Measurements from ENCODE around the gene FARS2. TPM values are rescaled to one million over a fixed set of nuclear protein-coding genes. Genes with fewer than 3 reads are reported as not detected.

FARS2 gene
- total and polyA plus RNA-seq, 9 of the 15 experiments (the other 6 are each of a cell fraction or from before 2014, with no cell fraction given), result 16.5 to 62.2 (median 27.0) TPM

GRCh38 chr6:5595184-5595583 lies 333.9 kb downstream of the FARS2 start (continued):
- TF ChIP-seq, protein P1, sequence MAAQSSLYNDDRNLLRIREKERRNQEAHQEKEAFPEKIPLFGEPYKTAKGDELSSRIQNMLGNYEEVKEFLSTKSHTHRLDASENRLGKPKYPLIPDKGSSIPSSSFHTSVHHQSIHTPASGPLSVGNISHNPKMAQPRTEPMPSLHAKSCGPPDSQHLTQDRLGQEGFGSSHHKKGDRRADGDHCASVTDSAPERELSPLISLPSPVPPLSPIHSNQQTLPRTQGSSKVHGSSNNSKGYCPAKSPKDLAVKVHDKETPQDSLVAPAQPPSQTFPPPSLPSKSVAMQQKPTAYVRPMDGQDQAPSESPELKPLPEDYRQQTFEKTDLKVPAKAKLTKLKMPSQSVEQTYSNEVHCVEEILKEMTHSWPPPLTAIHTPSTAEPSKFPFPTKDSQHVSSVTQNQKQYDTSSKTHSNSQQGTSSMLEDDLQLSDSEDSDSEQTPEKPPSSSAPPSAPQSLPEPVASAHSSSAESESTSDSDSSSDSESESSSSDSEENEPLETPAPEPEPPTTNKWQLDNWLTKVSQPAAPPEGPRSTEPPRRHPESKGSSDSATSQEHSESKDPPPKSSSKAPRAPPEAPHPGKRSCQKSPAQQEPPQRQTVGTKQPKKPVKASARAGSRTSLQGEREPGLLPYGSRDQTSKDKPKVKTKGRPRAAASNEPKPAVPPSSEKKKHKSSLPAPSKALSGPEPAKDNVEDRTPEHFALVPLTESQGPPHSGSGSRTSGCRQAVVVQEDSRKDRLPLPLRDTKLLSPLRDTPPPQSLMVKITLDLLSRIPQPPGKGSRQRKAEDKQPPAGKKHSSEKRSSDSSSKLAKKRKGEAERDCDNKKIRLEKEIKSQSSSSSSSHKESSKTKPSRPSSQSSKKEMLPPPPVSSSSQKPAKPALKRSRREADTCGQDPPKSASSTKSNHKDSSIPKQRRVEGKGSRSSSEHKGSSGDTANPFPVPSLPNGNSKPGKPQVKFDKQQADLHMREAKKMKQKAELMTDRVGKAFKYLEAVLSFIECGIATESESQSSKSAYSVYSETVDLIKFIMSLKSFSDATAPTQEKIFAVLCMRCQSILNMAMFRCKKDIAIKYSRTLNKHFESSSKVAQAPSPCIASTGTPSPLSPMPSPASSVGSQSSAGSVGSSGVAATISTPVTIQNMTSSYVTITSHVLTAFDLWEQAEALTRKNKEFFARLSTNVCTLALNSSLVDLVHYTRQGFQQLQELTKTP (IDR thresholded peaks at IDR 0.05; ENCODE audit: low read depth in 1 of 2, partially characterized antibody in 2 of 2), result no peak
- TF ChIP-seq ZNF3 (CRISPR knock-in tag; IDR thresholded peaks at IDR 0.05), result no peak
- TF ChIP-seq, protein P2, sequence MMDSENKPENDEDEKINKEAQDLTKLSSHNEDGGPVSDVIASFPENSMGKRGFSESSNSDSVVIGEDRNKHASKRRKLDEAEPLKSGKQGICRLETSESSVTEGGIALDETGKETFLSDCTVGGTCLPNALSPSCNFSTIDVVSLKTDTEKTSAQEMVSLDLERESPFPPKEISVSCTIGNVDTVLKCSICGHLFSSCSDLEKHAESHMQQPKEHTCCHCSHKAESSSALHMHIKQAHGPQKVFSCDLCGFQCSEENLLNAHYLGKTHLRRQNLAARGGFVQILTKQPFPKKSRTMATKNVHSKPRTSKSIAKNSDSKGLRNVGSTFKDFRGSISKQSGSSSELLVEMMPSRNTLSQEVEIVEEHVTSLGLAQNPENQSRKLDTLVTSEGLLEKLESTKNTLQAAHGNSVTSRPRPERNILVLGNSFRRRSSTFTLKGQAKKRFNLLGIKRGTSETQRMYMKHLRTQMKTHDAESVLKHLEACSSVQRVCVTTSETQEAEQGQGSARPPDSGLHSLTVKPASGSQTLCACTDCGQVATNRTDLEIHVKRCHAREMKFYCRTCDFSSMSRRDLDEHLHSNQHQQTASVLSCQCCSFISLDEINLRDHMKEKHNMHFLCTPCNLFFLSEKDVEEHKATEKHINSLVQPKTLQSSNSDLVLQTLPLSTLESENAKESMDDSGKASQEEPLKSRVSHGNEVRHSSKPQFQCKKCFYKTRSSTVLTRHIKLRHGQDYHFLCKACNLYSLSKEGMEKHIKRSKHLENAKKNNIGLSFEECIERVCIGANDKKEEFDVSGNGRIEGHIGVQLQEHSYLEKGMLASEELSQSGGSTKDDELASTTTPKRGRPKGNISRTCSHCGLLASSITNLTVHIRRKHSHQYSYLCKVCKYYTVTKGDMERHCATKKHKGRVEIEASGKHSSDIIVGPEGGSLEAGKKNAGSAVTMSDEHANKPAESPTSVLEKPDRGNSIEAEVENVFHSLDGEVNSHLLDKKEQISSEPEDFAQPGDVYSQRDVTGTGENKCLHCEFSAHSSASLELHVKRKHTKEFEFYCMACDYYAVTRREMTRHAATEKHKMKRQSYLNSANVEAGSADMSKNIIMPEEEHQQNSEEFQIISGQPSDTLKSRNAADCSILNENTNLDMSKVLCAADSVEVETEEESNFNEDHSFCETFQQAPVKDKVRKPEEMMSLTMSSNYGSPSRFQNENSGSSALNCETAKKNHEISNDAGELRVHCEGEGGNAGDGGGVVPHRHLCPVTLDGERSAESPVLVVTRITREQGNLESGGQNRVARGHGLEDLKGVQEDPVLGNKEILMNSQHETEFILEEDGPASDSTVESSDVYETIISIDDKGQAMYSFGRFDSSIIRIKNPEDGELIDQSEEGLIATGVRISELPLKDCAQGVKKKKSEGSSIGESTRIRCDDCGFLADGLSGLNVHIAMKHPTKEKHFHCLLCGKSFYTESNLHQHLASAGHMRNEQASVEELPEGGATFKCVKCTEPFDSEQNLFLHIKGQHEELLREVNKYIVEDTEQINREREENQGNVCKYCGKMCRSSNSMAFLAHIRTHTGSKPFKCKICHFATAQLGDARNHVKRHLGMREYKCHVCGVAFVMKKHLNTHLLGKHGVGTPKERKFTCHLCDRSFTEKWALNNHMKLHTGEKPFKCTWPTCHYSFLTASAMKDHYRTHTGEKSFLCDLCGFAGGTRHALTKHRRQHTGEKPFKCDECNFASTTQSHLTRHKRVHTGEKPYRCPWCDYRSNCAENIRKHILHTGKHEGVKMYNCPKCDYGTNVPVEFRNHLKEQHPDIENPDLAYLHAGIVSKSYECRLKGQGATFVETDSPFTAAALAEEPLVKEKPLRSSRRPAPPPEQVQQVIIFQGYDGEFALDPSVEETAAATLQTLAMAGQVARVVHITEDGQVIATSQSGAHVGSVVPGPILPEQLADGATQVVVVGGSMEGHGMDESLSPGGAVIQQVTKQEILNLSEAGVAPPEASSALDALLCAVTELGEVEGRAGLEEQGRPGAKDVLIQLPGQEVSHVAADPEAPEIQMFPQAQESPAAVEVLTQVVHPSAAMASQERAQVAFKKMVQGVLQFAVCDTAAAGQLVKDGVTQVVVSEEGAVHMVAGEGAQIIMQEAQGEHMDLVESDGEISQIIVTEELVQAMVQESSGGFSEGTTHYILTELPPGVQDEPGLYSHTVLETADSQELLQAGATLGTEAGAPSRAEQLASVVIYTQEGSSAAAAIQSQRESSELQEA (IDR thresholded peaks at IDR 0.05; ENCODE audit: low read depth), result no peak
